Measurements from ENCODE around the gene SMARCD3. TPM values are rescaled to one million over a fixed set of nuclear protein-coding genes. Genes with fewer than 3 reads are reported as not detected.

Gene SMARCD3
- total and polyA plus RNA-seq, 2 of the 4 experiments (the other 2 are of a cell fraction): 37.5 to 48.5 TPM

DNA sequence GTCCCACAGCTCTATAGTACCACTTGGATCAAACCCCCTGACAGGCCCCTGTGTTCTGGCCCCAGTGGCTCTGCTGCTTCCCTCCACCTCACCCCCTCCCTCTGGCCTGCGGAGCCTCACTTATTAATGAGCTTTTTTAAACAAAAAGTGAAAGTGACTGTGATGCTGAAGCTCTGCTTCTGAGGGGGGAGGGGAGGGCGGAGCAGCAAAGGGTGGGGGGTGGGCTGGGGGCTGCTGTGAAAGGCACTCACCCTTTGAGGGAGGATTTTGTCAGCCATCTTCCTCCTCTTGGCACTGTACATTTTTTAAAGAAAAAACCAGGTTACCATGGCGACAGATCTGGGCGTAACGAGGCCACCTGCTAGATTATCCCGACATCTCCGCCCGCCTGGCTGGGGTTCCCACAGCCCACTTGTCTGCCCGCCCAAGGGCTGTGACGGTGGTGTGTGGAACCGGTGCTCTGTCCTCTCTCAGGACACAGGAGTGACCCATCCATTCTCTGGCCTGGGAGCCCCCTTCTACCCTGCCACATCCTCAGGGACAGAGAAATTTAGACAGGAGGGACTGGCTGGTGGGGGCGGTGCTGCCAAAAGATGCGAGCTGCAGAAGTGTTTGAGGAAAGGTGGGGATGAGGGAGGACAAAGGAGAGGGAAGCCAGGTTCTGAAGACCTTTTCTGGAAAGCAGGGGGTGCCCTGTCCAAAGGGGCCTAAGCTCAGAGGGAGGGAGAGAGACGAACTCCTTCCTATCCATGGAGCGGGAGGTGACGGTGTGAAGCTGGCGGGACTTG is 4.9 kb downstream of the SMARCD3 start:
- POLR2A ChIA-PET (ENCODE audit: unreplicated experiment): interaction anchor here (0.6 kb wide), 2 partner anchors 15 to 17 kb away, joined by 3 to 4 read pairs; partner anchors contain the start of gene ABCF2
- no peak overlapping the region for H3K4me2 ChIP-seq (ENCODE audit: low read depth, low read length)

More for the DNA sequence above, 4.9 kb downstream of the SMARCD3 start:
- H3K4ac ChIP-seq (ENCODE audit: low read depth, low read length): no peak overlapping the region
- no peak overlapping the region for H2BK120ac ChIP-seq (ENCODE audit: low read depth, low read length)
- H4K20me1 ChIP-seq (ENCODE audit: insufficient read depth, low read length): peaks cover 39% of the 10 kb centered on the region
- H3K56ac ChIP-seq (ENCODE audit: extremely low read depth, insufficient read depth, low read length): no peak overlapping the region
- dilution Hi-C loops (cut with HindIII; ENCODE audit: low sequenced_read_pairs, unreplicated experiment): no loop called here
- H2AK9ac ChIP-seq (replicated peaks; ENCODE audit: low read depth, low read length, poor library complexity): no peak overlapping the region
- H4K91ac ChIP-seq (ENCODE audit: insufficient read depth, low read depth, low read length): no peak overlapping the region
- no peak overlapping the region for H2BK5ac ChIP-seq (ENCODE audit: low read depth, low read length, poor library complexity, severe bottlenecking)
- intact Hi-C loops (cut with micrococcal nuclease): loop anchor here (1.0 kb wide), 1 partner anchor 60 kb away; no protein-coding TSS in a partner anchor
- H3K18ac ChIP-seq (ENCODE audit: low read depth, low read length): no peak overlapping the region
- in situ Hi-C loops (cut with MboI; ENCODE audit: low sequenced_read_pairs): no loop called here
- DNase-seq: no peak
- no peak overlapping the region for H3K9ac ChIP-seq (ENCODE audit: low read depth, low read length)
- WGBS, 2 experiments (ENCODE audit: extremely low coverage in 2 of 2, insufficient read length in 1 of 2): 72% methylated on average over 2 of the region's 17 CpGs; no CpG with 5 or more reads in 1 of the 2 experiments
- H2AFZ ChIP-seq (replicated peaks; ENCODE audit: low read length, poor library complexity): peak overlapping the region; percentile 47
- no peak overlapping the region for H2BK20ac ChIP-seq (ENCODE audit: low read depth, low read length)
- H4K8ac ChIP-seq (ENCODE audit: low read depth in 2 of 2, low read length in 2 of 2): no peak overlapping the region
- no peak for ATAC-seq (ENCODE audit: low read depth)
- H2AK5ac ChIP-seq (ENCODE audit: low read depth, low read length): no peak overlapping the region
- peaks cover 41% of the 10 kb centered on the region for H3K36me3 ChIP-seq (ENCODE audit: control insufficient read depth, insufficient read depth, low read length)
- H3K4me3 ChIP-seq (ENCODE audit: insufficient read depth, low read depth, low read length): no peak overlapping the region
- TF ChIP-seq, protein P1, sequence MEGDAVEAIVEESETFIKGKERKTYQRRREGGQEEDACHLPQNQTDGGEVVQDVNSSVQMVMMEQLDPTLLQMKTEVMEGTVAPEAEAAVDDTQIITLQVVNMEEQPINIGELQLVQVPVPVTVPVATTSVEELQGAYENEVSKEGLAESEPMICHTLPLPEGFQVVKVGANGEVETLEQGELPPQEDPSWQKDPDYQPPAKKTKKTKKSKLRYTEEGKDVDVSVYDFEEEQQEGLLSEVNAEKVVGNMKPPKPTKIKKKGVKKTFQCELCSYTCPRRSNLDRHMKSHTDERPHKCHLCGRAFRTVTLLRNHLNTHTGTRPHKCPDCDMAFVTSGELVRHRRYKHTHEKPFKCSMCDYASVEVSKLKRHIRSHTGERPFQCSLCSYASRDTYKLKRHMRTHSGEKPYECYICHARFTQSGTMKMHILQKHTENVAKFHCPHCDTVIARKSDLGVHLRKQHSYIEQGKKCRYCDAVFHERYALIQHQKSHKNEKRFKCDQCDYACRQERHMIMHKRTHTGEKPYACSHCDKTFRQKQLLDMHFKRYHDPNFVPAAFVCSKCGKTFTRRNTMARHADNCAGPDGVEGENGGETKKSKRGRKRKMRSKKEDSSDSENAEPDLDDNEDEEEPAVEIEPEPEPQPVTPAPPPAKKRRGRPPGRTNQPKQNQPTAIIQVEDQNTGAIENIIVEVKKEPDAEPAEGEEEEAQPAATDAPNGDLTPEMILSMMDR (conservative IDR thresholded peaks at IDR 0.05; ENCODE audit: low read depth, low read length): no peak
- no peak for TF ChIP-seq CHD1 (IDR thresholded peaks at IDR 0.05; ENCODE audit: low read depth, low read length)
- no peak for TF ChIP-seq FOS (IDR thresholded peaks at IDR 0.05; ENCODE audit: low read depth, low read length)
- TF ChIP-seq SMC3 (IDR thresholded peaks at IDR 0.05; ENCODE audit: low read depth, low read length): no peak
- TF ChIP-seq MAFK (IDR thresholded peaks at IDR 0.05; ENCODE audit: low read depth, low read length): no peak
- no peak for TF ChIP-seq MAZ (IDR thresholded peaks at IDR 0.05; ENCODE audit: borderline replicate concordance, low read depth, low read length)
- TF ChIP-seq RCOR1 (IDR thresholded peaks at IDR 0.05; ENCODE audit: insufficient replicate concordance, low read length): no peak
- TF ChIP-seq POLR2A (IDR thresholded peaks at IDR 0.05; ENCODE audit: low read depth, low read length): no peak
- TF ChIP-seq, protein P2, sequence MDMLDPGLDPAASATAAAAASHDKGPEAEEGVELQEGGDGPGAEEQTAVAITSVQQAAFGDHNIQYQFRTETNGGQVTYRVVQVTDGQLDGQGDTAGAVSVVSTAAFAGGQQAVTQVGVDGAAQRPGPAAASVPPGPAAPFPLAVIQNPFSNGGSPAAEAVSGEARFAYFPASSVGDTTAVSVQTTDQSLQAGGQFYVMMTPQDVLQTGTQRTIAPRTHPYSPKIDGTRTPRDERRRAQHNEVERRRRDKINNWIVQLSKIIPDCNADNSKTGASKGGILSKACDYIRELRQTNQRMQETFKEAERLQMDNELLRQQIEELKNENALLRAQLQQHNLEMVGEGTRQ (IDR thresholded peaks at IDR 0.05; ENCODE audit: low read depth, low read length): no peak
- TF ChIP-seq, protein P3, sequence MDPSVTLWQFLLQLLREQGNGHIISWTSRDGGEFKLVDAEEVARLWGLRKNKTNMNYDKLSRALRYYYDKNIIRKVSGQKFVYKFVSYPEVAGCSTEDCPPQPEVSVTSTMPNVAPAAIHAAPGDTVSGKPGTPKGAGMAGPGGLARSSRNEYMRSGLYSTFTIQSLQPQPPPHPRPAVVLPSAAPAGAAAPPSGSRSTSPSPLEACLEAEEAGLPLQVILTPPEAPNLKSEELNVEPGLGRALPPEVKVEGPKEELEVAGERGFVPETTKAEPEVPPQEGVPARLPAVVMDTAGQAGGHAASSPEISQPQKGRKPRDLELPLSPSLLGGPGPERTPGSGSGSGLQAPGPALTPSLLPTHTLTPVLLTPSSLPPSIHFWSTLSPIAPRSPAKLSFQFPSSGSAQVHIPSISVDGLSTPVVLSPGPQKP (IDR thresholded peaks at IDR 0.05; ENCODE audit: borderline replicate concordance, low read depth, low read length): no peak
- TF ChIP-seq CEBPB (IDR thresholded peaks at IDR 0.05; ENCODE audit: low read depth, low read length): no peak
- no TSS peak for BruUV-seq (replicated peaks)
- peaks cover 26% of the 10 kb centered on the region; the same call in 1 of the 2 replicates for H3K4me1 ChIP-seq (ENCODE audit: control insufficient read depth, insufficient read depth, low read length)
- CTCF ChIA-PET: interaction anchor here (0.6 to 1.4 kb wide), 7 partner anchors 10 to 120 kb away, joined by 3 to 6 read pairs (median 3); partner anchors contain the start of gene CHPF2
- no peak overlapping the region for H2BK15ac ChIP-seq (ENCODE audit: low read depth, low read length)
- H3K9me1 ChIP-seq (ENCODE audit: insufficient read depth, low read length): peaks cover 4% of the 10 kb centered on the region; the same call in 1 of the 2 replicates
- no peaks in the 10 kb centered on the region for H3K27me3 ChIP-seq (ENCODE audit: control insufficient read depth, insufficient read depth, low read length)
- no peak overlapping the region for H3K14ac ChIP-seq (replicated peaks; ENCODE audit: low read depth, low read length)
- H3K9me3 ChIP-seq (ENCODE audit: control insufficient read depth, insufficient read depth, low read length): no peaks in the 10 kb centered on the region
- H3K27ac ChIP-seq (ENCODE audit: insufficient read depth, low read length): no peak overlapping the region
- peaks cover 8 to 86% of the 10 kb centered on the region in 2 experiments for H3K79me1 ChIP-seq (ENCODE audit: low read depth in 1 of 2, low read length in 2 of 2)
- no peak overlapping the region for H4K5ac ChIP-seq (ENCODE audit: low read depth, low read length)
- H3K23ac ChIP-seq (ENCODE audit: low read depth, low read length): no peak overlapping the region
